AG04450 (cell line): ENCODE measurements around the gene MARK4. TPM values are rescaled to one million over a fixed set of nuclear protein-coding genes. Genes with fewer than 3 reads are reported as not detected.

ENCODE experiments used
- CTCF ChIA-PET: fragments of 300-600, 350-600 bp; formaldehyde crosslinking; extraction: SDS; loops from one replicate; lab custom pipeline; 2022; ENCODE audit warnings: antibody characterized with exemption, inconsistent platforms; lab: Charles Lee
- POLR2A ChIA-PET: fragments of 350-600 bp; formaldehyde crosslinking; extraction: SDS; loops from one replicate; lab custom pipeline; 2021; ENCODE audit warnings: antibody characterized with exemption, inconsistent platforms; lab: Yijun Ruan, JAX
- DNase-seq: peaks from one replicate; pipeline ENCODE4 v3.0.0-alpha.2; 2011; ENCODE audit warnings: low read depth, low spot score
- H3K27ac ChIP-seq: one replicate; pipeline ENCODE4 v1.5.1; 2012; ENCODE audit warnings: low read depth, low read length, control low read depth
- H3K27me3 ChIP-seq: one replicate; pipeline ENCODE4 v1.6.0; 2012; ENCODE audit warnings: low read length; ENCODE audit not compliant: control insufficient read depth, insufficient read depth
- H3K4me3 ChIP-seq: 2 replicates; pipeline ENCODE4 v1.5.1; 2011; ENCODE audit warnings: mild to moderate bottlenecking, low read depth, low read length, control low read depth
- H3K9me3 ChIP-seq: 2 replicates; pipeline ENCODE4 v1.5.1; 2012; ENCODE audit warnings: low read length; ENCODE audit not compliant: control insufficient read depth, insufficient read depth
- CTCF ChIP-seq: IDR thresholded peaks from 2 replicates; pipeline ENCODE4 v1.5.1; 2011; ENCODE audit warnings: low read depth, low read length, control low read depth, inconsistent platforms
- polyA plus RNA-seq: library from polyadenylated mRNA; depleted of rRNA; stranded (reverse); fragments of >200 nt; gene quantifications from 2 replicates; pipeline ENCODE4 v1.2.3, GENCODE V29; 2011

The MARK4 gene
- polyA plus RNA-seq, 1 experiment = 12.6 TPM

- H3K27ac ChIP-seq = no peak overlapping the region
- DNase-seq = no peak
- ChIA-PET CTCF (interaction anchor here (0.6 kb wide), 1 partner anchor 320 kb away, joined by 4 read pairs; no protein-coding TSS in a partner anchor), POLR2A (interaction anchor here (0.5 to 0.7 kb wide), 2 partner anchors 12 to 20 kb away, joined by 3 to 6 read pairs; no protein-coding TSS in a partner anchor)
- no peaks in the 10 kb centered on the region for H3K9me3 ChIP-seq
- peaks cover 6% of the 10 kb centered on the region for H3K27me3 ChIP-seq
- no peak for TF ChIP-seq CTCF
- 0 out of 2 replicates have a peak overlapping the region, but pooled peaks have one; percentile 13 for H3K4me3 ChIP-seq
These were observed 89.9 kb downstream of the MARK4 start for GRCh38 chr19:45340899-45341453.

GRCh38 chr19:45342911-45343310, 91.8 kb downstream of the MARK4 start:
- no peak overlapping the region for H3K27ac ChIP-seq
- TF ChIP-seq CTCF = no peak
- DNase-seq = no peak
- ChIA-PET POLR2A (no interaction called here), CTCF (no interaction called here)
- H3K4me3 ChIP-seq = no peak overlapping the region
- H3K27me3 ChIP-seq = peaks cover 6% of the 10 kb centered on the region
- H3K9me3 ChIP-seq = no peaks in the 10 kb centered on the region; the same call in 1 of the 2 replicates

- no peak overlapping the region for H3K27ac ChIP-seq
- DNase-seq = no peak
- H3K27me3 ChIP-seq = peaks cover 6% of the 10 kb centered on the region
- H3K9me3 ChIP-seq = no peaks in the 10 kb centered on the region; the same call in 1 of the 2 replicates
- TF ChIP-seq CTCF = no peak
- no peak overlapping the region for H3K4me3 ChIP-seq
- ChIA-PET CTCF (no interaction called here), POLR2A (interaction anchor here (0.6 to 0.9 kb wide), 4 partner anchors 29 to 163 kb away, joined by 3 to 8 read pairs (median 4); no protein-coding TSS in a partner anchor)
These were observed 93.8 kb downstream of the MARK4 start for GRCh38 chr19:45344621-45345505.

- H3K27ac ChIP-seq = no peak overlapping the region
- H3K4me3 ChIP-seq = no peak overlapping the region
- TF ChIP-seq CTCF = no peak
- no peaks in the 10 kb centered on the region; the same call in 1 of the 2 replicates for H3K9me3 ChIP-seq
- CTCF ChIA-PET = no interaction called here
- POLR2A ChIA-PET = interaction anchor here (0.6 to 0.9 kb wide), 2 partner anchors 29 to 126 kb away, joined by 4 to 8 read pairs; no protein-coding TSS in a partner anchor
- DNase-seq = no peak
- H3K27me3 ChIP-seq = peaks cover 6% of the 10 kb centered on the region
These were observed 94.4 kb downstream of the MARK4 start for GRCh38 chr19:45345506-45345860.

- H3K27me3 ChIP-seq = peaks cover 3% of the 10 kb centered on the region
- no peak; the same call in 1 of the 2 replicates for TF ChIP-seq CTCF
- no peak overlapping the region for H3K27ac ChIP-seq
- CTCF ChIA-PET = no interaction called here
- no peak overlapping the region for H3K4me3 ChIP-seq
- POLR2A ChIA-PET = no interaction called here
- no peak for DNase-seq
- H3K9me3 ChIP-seq = no peaks in the 10 kb centered on the region; the same call in 1 of the 2 replicates
These were observed 95.4 kb downstream of the MARK4 start for GRCh38 chr19:45346449-45346848.
